Measurements from ENCODE around the gene TMEM63A. TPM values are rescaled to one million over a fixed set of nuclear protein-coding genes. Genes with fewer than 3 reads are reported as not detected.

Gene TMEM63A
- total RNA-seq, 1 experiment from 2014 or later = 91.7 TPM

- H3K27ac Mint-ChIP-seq = 0 out of 2 replicates have a peak overlapping the region, but pooled peaks have one; percentile 58
- 0 out of 2 replicates have a peak, but pooled peaks cover 3% of the 10 kb centered on the region for H3K36me3 Mint-ChIP-seq
- DNase-seq (ENCODE audit: low spot score) = no peak
- H3K4me3 Mint-ChIP-seq = no peak overlapping the region
- CTCF ChIA-PET = interaction anchor here (2.3 to 4.3 kb wide), 3 partner anchors 9 to 20 kb away, joined by 10 to 21 read pairs (median 15); partner anchors contain the start of gene TMEM63A
- TF ChIP-seq GABPB1 (CRISPR knock-in tag; IDR thresholded peaks at IDR 0.05) (peak; percentile 70), CBFB (CRISPR knock-in tag; IDR thresholded peaks at IDR 0.05; ENCODE audit: low read depth) (no peak), ZNF121 (CRISPR knock-in tag; IDR thresholded peaks at IDR 0.05) (peak; percentile 71)
- H3K27me3 Mint-ChIP-seq (ENCODE audit: low read depth) = no peaks in the 10 kb centered on the region; the same call in 1 of the 2 replicates
- H3K9me3 Mint-ChIP-seq = no peaks in the 10 kb centered on the region
- ATAC-seq = no peak
- POLR2A ChIA-PET = no interaction called here
- H3K4me1 Mint-ChIP-seq = peaks cover 41% of the 10 kb centered on the region
Observed at GRCh38 chr1:225891229-225891972, 9.2 kb upstream of the TMEM63A start.

- CTCF ChIA-PET = interaction anchor here (0.9 to 4.3 kb wide), 8 partner anchors 8 to 416 kb away, joined by 3 to 21 read pairs (median 12); partner anchors contain the start of genes PYCR2 and TMEM63A
- ATAC-seq (peak; percentile 58), DNase-seq (ENCODE audit: low spot score) (peak; percentile 68)
- peak overlapping the region; percentile 78 for H3K27ac Mint-ChIP-seq
- H3K4me3 Mint-ChIP-seq = peak overlapping the region; percentile 29; the same call in 1 of the 2 replicates
- peaks cover 42% of the 10 kb centered on the region for H3K4me1 Mint-ChIP-seq
- no peaks in the 10 kb centered on the region; the same call in 1 of the 2 replicates for H3K27me3 Mint-ChIP-seq (ENCODE audit: low read depth)
- H3K36me3 Mint-ChIP-seq = 0 out of 2 replicates have a peak, but pooled peaks cover 4% of the 10 kb centered on the region
- TF ChIP-seq NR2C2 (CRISPR knock-in tag; IDR thresholded peaks at IDR 0.05) (no peak), FOXP4 (CRISPR knock-in tag; IDR thresholded peaks at IDR 0.05) (peak; percentile 84; the same call in 1 of the 2 replicates), PRRX2 (CRISPR knock-in tag; IDR thresholded peaks at IDR 0.05) (no peak), ZNF121 (CRISPR knock-in tag; IDR thresholded peaks at IDR 0.05) (peak; percentile 68; the same call in 1 of the 2 replicates), MLX (CRISPR knock-in tag; IDR thresholded peaks at IDR 0.05) (no peak), SMAD4 (CRISPR knock-in tag; IDR thresholded peaks at IDR 0.05) (0 out of 2 replicates have a peak, but pooled peaks have one; percentile 30), ZBTB43 (CRISPR knock-in tag; IDR thresholded peaks at IDR 0.05) (no peak)
- no peaks in the 10 kb centered on the region for H3K9me3 Mint-ChIP-seq
- POLR2A ChIA-PET = interaction anchor here (0.8 to 1.5 kb wide), 4 partner anchors 8 to 112 kb away, joined by 3 read pairs; no protein-coding TSS in a partner anchor
Observed at GRCh38 chr1:225890346-225891228, 8.4 kb upstream of the TMEM63A start.

GRCh38 chr1:225889743-225890142, 7.6 kb upstream of the TMEM63A start:
- Mint-ChIP-seq H3K4me3 (peak overlapping the region; percentile 21; the same call in 1 of the 2 replicates), H3K4me1 (peaks cover 42% of the 10 kb centered on the region), H3K27me3 (ENCODE audit: low read depth) (no peaks in the 10 kb centered on the region; the same call in 1 of the 2 replicates), H3K9me3 (no peaks in the 10 kb centered on the region), H3K27ac (peak overlapping the region; percentile 78), H3K36me3 (0 out of 2 replicates have a peak, but pooled peaks cover 4% of the 10 kb centered on the region)
- CTCF ChIA-PET = interaction anchor here (0.9 to 4.3 kb wide), 10 partner anchors 7 to 415 kb away, joined by 3 to 21 read pairs (median 9); partner anchors contain the start of genes PYCR2 and TMEM63A
- no peak for DNase-seq (ENCODE audit: low spot score)
- POLR2A ChIA-PET = interaction anchor here (0.6 to 1.5 kb wide), 6 partner anchors 9 to 111 kb away, joined by 3 read pairs; no protein-coding TSS in a partner anchor
- no peak for ATAC-seq
- TF ChIP-seq NFYB (CRISPR knock-in tag; conservative IDR thresholded peaks at IDR 0.05; ENCODE audit: low read depth) = no peak
- no peak for TF ChIP-seq TP53 (CRISPR knock-in tag; IDR thresholded peaks at IDR 0.05)
- TF ChIP-seq RELA (CRISPR knock-in tag; IDR thresholded peaks at IDR 0.05; ENCODE audit: borderline replicate concordance) = no peak
- TF ChIP-seq ZNF532 (CRISPR knock-in tag; IDR thresholded peaks at IDR 0.05; ENCODE audit: borderline replicate concordance) = no peak
- TF ChIP-seq ZNF416 (CRISPR knock-in tag; IDR thresholded peaks at IDR 0.05) = no peak
- TF ChIP-seq HMGA2 (CRISPR knock-in tag; IDR thresholded peaks at IDR 0.05) = no peak
- no peak for TF ChIP-seq ATF1 (CRISPR knock-in tag; IDR thresholded peaks at IDR 0.05)
- no peak for TF ChIP-seq JAZF1 (CRISPR knock-in tag; IDR thresholded peaks at IDR 0.05)
- TF ChIP-seq ATF6 (CRISPR knock-in tag; IDR thresholded peaks at IDR 0.05) = no peak
- TF ChIP-seq SP1 (CRISPR knock-in tag; conservative IDR thresholded peaks at IDR 0.05) = no peak
